GM12892 (cell line): ENCODE measurements around the gene TNRC6C.
"Not testable (repeated sequence)": the region's sequence is repeated elsewhere in the genome, so short reads cannot be mapped to it uniquely, and the experiment has no call there.

Experiments used
- POLR2A ChIP-seq: IDR thresholded peaks from 2 replicates; pipeline ENCODE4 v1.6.1; 2011; ENCODE audit warnings: low read depth, low read length, control low read depth
- TAF1 ChIP-seq: IDR thresholded peaks from 2 replicates; pipeline ENCODE4 v1.6.1; 2011; ENCODE audit warnings: low read depth, mild to moderate bottlenecking, control low read depth, low read length, borderline replicate concordance

DNA sequence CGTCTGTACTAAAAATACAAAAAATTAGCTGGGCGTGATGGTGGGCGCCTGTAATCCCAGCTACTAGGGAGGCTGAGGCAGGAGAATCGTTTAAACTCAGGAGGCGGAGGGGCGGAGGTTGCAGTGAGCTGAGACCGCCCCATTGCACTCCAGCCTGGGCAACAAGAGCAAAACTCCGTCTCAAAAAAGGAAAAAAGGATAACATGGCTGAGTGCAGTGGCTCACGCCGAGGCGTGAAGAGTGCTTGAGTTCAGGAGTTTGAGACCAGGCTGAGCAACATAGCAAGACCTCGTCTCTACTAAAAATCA is 181.3 kb downstream of the TNRC6C start:
- TF ChIP-seq POLR2A, TAF1: not testable (repeated sequence)
